HG02623 (cell line): ENCODE measurements around the gene STAT5B.
A peak's percentile ranks its signal among the peaks of the same experiment; 100 is the strongest.
"Not testable (repeated sequence)": the region's sequence is repeated elsewhere in the genome, so short reads cannot be mapped to it uniquely, and the experiment has no call there.

Source experiments
- ATAC-seq: cut with Tn5 transposase; IDR thresholded peaks from one replicate; pipeline ENCODE4 v1.9.1; 2021; ENCODE audit warnings: moderate library complexity; ENCODE audit not compliant: unreplicated experiment

The STAT5B gene

DNA sequence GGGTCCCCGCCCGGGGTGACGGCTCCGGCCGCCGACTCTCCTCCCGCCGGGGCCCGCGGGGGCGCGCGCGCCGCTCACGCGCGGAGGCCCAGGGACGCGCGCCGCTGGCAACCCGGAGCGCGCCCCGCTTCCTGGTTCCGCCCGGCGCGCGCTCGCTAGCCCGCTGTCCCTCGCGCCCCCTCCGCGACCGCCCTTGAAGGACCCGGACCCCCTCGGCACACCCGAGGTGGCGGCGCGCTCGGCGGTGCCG lies at the start of gene STAT5B:
Gene STAT5B (minus strand): TSS at position 33 of the 250 bp plus-strand sequence. CDS start 44,264 bp downstream, outside the sequence.
- ATAC-seq = no peak

DNA sequence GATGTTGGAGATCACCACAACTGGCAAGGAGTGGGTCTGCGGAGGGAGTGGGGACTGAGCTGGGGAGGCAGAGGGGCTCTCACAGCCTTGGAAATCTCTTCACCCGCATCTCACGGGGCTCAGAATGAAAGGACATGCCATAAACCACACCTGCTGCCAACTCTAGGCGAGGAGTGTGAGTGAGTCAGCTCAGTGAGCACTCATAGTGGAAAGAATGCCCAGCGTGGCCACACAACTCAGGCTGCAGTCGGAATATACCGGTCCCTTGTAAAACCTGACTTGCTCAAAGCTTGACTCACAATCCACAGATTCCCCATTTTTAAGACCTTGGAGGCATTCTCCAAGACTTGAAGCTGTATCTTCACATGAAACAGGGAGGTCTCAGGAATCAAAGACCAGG lies 48.8 kb upstream of the STAT5B start:
- no peak for ATAC-seq

DNA sequence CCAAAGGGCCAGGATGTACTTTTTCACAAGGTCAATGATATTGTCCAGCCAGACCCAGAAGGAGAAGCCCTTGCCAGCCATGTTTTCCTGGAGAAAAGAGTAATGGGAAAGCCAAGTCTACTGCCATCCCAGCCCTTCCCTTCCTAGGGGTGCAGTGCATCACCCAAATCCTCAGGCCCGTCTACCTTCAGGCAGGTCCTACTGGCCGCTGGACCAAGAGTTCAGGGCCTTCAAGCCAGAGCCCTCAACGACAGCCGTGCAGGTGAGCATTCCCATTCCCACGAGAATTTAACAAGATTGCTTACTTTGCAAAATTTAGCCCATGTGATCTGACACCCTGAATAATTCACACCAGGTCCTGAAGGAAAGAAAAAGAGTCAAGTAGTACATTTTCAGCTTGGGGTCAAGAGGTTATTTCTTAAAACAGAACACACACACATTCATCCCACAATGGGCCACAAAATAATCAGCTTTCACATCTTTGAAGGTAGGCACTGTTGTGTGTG lies 47.1 kb upstream of the STAT5B start:
- ATAC-seq = no peak

DNA sequence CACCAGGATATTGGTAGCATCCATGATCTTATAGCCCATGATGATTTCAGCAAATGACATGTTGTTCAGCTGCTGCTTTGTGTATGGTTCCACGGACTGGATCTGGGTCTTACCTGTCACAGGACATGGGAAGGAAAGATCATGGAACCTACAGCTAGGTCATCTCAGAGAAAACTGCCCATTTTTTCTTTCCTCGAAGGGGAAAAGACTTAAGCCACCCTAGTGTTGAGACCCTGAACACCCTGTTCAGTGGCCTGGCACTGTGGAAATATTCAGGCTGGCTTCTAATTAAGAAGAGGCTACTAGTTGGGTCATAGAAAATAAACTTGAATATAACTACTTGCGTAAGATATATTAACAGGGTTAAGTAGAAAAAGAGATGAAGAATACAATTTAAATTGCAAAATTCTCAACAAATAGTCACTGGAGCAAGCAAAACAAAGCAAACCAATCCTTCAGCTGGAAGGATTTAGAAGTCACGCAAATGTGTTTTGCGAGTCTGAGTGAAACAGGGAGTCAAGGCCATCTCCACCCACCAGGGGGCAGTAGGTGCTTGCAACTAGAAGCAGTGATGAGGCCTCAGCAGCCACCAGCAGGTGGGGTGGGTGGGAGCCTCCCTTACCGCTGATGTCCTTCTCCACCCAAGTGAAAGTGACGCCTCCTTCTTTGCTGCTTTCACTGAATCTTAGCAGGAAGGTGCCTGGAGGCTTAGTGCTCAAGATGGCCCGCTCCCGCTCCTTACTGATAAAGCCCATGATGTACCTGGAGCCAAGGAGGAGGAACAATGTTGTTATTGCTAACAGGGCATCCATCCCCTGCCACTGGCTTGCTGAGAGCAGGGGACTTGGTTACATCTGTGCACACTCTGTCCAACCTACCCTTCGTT lies 46.4 kb upstream of the STAT5B start:
- peak; percentile 57 for ATAC-seq

DNA sequence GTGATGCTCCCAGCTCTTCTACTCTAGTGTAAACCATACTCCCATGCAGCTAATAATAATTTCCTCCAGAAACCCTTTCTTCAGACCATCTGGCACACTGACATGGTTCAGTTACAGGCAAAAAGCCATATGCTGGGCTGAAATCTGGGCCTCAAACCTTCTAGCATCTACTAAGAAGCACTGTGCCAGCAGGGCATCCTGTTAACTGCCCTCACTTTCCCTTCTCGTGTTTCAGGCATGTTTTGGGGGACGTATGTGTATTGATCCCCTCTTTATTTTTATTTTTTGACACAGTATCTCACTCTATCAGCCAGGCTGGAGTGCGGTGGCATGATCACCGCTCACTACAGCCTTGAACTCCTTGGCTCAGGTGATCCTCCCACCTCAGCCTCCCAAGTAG lies 45.4 kb upstream of the STAT5B start:
- ATAC-seq = no peak

DNA sequence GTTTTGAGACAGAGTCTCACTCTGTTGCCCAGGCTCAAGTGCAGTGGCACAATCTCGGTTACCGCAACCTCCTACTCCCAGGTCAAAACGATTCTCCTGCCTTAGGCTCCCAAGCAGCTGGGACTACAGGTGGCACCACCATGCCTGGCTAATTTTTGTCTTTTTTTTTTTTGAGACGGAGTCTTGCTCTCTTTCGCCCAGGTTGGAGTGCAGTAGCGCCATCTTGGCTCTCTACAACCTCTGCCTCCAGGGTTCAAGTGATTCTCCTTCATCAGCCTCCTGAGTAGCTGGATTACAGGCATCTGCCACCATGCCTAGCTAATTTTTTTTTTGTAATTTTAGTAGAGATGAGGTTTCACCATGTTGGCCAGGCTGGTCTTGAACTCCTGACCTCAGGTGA lies 41.8 kb upstream of the STAT5B start:
- not testable (repeated sequence) for ATAC-seq

DNA sequence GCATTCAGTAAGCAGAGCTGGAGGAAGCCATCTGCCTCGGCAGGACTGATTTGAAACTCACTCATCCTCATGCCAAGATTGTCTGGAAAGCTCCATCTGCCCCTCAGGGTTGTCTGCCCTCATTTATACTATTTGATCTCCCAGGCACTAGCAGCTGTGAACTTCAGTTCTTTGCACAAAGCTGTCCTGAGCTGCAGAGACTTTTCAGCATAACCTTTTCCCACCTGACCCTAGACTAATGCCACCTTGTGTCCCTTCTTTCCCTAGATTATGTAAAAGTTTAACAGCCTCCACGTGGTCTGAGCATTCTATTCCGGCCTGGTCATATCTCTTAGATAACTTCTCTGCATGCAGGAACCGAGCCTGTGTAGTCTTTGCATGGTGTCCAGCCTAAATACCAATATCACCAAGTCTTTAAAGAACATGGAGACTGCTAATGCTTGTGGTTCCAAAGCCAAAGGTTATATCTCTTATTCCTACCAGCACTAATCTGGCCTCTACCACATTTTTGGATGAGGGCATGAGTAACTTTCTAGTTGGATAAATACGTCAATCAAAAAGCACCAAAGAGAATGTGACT lies 41.2 kb upstream of the STAT5B start:
- ATAC-seq = no peak

DNA sequence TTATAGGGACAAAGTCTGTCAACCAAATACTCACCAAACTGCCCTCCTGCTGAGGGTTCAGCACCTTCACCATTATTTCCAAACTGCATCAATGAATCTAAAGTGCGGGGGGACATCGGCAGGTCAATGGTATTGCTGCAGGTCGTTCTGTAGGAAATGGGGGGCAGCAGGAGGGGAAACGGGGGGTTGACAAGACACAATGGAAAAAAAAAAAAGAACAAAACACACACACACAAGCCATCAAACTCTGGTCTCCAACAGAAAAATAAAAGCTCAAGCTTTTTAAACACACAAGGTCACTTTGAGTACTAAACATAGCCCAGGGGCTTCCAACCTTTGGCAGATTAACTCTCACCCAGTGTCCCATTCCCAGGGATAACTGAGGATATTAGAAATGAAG lies 40.6 kb upstream of the STAT5B start:
- ATAC-seq = no peak

DNA sequence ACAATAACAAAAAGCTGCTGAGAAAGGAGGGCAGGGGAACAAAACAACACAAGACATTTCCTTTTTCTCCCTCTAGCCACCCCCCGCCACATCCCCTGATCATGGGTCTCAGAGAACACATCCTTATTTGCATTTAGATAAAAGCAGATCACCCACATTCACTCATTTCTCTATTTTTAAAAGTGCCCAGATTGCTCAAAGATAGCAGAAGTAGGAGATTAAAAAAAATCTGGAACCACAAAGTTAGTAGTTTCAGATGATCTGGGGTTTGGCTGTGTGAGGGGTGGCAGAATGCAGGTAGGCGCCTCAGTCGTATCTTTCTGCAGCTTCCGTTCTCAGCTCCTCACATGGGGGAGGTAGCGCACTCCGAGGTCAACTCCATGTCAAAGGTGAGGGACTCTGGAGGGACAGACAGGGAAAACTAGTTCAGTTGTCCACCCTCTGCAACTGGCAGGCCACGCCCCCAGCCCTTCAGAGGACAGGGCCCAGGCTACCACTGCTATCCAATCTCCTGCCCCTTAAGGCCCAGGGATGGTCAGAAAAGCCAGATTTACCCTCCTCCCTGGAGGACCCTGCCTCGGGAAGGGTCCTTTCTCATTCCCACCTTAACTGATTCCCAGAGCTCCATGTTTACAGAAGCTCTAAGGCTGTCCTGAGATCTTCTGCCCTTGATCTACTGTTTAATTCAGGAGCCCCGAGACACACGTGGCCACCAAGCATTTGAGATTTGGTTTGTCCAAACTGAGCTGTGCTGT lies 39.4 kb upstream of the STAT5B start:
- no peak for ATAC-seq

DNA sequence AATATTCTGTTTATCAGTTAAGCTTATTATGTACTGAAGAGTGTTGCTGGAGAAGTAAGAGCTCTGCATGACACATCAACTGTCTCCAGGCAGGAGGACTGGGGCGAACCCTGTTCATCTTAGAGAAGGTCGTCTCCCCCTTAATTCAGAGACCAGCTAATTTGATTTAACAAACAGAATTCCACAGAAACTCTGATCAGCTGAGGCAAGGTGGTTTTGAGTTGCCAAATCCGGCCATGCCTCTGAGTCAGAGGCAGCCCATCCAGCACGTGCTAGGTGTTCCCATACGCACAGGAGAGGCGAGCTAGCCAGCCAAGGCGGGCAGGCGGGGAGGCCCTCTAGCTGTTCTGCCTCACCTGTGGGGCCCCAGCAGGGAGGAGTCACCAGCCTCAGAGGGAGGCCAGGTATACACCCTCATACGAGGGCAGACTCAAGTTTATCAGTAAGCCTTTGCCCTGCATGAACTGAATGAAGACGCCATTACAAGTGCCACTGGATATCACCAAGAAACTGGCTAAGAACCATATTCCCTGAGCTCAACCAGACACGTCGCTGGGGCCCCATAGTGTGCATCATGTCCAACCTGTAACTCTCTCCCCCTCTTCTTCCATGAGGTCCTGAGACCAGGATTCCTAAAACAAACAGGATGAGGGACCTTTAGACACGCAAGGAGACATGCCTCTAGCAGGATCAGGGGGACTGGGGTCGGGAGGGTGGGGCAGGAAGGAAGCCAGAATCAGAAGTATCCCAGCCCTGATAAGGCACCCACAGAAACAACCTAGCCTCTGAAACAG lies 37.8 kb upstream of the STAT5B start:
- ATAC-seq = no peak

DNA sequence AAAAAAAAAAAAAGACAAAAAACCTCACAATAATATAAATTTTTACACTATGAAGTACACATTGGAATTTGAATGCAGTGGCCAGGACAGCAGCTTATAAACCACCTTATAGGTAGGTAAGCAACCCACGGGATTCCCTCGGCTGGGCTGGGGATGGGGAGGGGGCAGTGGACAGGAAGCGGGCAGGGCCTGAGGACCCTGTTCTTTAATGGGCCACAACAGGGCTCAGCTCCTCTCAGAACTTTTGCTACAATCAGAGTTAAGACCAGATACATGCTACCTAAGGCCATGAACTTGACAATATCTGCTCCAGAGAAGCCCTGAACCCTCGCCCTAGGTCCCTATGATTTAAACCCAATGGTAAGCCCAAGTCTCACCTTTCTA lies 37.2 kb upstream of the STAT5B start:
- ATAC-seq = no peak

DNA sequence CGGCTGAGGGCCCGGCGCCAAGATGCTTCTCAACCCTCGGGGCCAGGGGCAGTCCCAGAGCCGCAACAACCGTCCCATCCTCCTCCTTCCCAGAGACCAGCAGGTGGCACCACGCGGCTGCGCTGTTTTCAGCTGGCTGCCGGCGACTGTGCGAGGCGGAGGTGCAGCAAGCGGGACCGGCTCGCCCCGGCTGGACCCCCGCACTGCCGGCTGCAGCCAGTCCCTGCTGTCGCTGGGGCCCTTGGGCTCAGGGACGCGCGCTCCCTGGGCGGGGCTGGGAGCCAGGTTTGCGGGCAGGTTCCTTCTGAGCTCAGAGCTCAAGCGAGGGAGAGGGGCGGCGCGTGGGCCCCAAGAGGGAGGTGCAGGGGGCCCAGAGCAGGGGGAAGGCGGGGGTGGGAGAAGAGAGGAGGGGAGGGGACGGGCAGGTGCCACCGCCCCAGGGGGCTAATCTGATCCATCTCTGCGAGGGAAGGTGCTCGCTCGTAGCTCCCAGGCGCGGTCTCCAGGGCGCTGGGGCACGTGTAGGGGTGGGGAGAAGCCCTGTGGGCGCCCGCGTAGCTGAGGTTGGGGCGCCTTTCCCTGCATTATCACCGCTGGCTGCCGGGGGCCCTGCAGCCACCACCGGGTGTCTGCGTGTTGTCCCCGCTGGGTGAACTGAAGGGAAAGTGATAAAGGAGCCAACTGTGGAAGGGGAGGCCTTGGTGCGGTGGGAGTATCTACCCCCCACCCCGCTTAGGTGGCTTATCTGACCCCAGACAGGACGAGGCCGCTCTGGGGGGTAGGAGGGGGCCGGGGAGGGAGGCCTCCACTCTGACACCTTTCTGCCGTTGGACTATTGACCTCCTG lies 36.3 kb upstream of the STAT5B start:
- ATAC-seq = no peak

DNA sequence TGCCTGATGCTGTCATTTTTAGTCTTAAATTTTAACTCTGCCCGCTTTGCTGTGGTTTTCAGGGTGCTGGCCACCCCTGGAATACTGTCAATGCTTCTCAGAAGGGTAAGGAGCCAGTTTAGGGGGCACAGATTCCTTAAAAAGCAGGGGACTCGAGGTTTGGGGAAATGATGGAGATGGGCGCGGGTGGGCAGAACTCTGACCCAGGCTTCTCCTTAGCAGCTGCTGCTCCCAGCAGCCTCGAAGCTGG lies 35.8 kb upstream of the STAT5B start:
- no peak for ATAC-seq

DNA sequence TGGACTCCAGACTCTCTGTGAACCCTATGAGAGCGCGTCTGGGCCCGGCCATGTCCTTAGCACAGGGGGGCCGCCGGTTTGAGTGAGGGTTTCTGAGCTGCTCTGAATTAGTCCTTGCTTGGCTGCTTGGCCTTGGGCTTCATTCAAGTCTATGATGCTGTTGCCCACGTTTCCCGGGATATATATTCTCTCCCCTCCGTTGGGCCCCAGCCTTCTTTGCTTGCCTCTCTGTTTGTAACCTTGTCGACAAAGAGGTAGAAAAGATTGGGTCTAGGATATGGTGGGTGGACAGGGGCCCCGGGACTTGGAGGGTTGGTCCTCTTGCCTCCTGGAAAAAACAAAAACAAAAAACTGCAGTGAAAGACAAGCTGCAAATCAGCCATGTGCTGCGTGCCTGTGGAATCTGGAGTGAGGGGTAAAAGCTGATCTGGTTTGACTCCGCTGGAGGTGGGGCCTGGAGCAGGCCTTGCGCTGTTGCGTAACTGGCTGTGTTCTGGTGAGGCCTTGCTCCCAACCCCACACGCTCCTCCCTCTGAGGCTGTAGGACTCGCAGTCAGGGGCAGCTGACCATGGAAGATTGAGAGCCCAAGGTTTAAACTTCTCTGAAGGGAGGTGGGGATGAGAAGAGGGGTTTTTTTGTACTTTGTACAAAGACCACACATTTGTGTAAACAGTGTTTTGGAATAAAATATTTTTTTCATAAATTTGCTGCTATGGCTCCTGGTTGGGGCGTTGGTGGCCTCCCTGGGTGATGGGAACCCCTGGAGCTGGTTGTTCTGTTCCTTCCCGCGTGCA lies 35.2 kb upstream of the STAT5B start:
- ATAC-seq = no peak

DNA sequence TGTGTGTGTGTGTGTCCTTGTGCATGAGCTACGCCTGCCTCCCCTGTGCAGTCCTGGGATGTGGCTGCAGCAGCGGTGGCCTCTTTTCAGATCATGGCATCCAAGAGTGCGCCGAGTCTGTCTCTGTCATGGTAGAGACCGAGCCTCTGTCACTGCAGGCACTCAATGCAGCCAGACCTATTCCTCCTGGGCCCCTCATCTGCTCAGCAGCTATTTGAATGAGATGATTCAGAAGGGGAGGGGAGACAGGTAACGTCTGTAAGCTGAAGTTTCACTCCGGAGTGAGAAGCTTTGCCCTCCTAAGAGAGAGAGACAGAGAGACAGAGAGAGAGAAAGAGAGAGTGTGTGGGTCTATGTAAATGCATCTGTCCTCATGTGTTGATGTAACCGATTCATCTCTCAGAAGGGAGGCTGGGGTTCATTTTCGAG lies 34.6 kb upstream of the STAT5B start:
- ATAC-seq = no peak

DNA sequence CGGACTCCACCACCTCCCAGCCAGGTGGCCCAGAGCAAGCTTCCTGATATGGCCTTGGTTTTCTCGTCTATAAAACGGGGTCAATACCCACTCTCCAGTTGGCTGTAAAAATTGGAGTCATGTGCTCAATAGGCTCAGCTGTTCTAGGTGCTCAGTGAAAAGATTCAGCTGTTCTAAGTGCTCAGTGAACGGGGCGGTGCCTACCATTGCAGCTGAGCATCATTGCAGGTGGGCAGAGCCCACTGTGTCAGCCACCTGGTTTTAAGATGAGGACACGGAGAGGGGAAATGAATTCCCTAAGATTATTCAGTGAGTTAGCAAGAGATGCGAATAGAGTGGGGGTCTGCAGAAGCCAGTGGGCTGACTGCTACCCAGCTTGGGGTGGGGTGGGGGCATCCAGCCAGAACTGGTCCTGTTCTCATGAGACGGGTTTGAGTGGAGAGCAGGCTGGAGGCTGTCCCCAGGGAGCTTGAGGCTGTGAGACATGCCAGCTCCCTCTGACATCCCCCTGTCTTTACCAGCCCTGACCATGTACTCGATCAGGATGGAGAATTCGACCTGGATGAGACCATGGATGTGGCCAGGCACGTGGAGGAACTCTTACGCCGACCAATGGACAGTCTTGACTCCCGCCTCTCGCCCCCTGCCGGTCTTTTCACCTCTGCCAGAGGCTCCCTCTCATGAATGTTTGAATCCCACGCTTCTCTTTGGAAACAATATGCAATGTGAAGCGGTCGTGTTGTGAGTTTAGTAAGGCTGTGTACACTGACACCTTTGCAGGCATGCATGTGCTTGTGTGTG lies 34.0 kb upstream of the STAT5B start:
- ATAC-seq = no peak

DNA sequence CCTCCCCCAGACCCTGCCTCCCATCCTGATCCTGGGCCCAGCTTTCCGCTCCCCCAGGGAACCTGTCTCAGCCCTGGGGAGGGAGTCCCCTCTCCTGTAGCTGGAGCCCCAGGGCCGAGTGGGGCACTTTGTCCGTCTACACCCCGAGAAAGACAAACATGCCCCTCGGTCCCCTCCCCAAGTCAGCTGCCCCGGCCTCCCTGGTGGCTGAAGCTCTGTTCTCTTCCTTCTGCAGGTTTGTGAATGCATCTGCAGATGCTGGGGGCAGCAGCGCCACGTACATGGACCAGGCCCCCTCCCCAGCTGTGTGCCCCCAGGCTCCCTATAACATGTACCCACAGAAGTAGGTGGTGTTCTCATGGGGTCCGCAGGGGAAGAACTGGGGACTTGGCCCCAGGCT lies 33.0 kb upstream of the STAT5B start:
- ATAC-seq = no peak

DNA sequence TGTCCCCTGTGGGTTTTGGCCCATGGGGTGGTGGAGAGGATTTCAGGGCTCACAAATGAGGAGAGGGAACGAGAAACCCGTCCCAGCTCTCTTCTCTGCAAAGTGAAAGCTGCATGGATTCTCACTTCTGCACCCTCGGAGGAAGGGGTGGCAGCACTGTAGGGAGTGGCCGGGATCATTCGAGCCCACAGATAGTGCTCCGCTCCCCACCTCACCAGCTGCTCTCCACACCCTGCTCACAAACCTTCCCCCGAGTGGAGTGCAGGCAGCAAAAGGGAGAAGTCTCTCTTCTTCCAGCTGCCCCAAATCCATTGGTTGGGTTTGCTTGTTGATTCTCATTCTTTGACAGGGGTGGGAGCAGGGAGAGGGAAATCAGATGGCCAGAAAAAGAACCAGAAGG lies 32.3 kb upstream of the STAT5B start:
- ATAC-seq = no peak

DNA sequence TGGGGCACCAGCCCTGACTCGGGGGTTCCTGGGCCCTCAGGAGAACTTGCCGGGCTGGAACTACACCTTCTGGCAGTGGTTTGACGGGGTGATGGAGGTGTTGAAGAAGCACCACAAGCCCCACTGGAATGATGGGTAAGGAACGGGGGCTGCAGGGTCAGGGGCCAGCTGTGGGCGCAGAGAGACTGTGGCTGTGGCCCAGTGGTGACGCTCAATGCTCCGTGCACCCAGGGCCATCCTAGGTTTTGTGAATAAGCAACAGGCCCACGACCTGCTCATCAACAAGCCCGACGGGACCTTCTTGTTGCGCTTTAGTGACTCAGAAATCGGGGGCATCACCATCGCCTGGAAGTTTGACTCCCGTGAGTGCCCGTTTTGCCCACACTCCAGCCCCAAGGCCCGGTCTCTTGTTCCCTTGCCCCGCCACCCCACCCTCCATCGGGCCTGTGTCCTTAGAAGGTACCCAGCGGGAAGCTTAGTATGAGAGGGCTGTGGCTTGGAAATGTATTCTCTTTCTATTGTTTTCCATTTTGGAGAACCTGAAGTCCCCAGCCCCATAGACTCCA lies 31.3 kb upstream of the STAT5B start:
- ATAC-seq = no peak
